Measurements from ENCODE around the gene SMIM14. TPM values are rescaled to one million over a fixed set of nuclear protein-coding genes. Genes with fewer than 3 reads are reported as not detected.

Gene SMIM14
- total RNA-seq, 1 experiment from 2014 or later, result 32.3 TPM

DNA sequence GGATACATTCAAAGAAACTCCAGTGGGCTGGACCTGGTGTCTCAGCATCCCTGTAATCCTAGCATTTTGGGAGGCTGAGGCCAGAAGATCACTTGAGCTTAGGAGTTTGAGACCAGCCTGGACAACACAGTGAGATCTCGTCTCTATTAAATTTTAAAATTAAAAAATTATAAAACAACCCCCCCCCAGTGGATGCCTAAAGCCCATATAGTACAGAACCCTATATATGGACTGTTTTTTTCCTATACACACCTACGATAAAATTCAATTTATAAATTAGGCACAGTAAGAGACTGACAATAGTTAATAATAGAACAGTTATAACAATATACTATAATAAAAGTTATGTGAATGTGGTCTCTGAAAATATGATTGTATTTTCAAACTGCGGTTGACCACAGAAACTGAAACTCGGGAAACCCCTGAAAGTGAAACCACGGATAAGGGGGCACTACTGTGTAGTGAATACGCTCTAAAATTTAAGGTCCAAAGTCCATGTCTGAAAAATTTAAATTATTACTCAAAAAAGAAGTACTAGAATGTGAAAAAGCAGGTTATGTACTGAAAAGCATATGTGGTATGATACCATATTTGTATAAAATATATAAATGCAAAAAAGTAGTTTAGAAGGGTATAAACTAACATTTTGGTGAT lies 2.0 kb downstream of the SMIM14 start (continued):
- TF ChIP-seq GRHL2 (CRISPR knock-in tag; IDR thresholded peaks at IDR 0.05; ENCODE audit: insufficient replicate concordance, severe bottlenecking) (no peak), SMAD3 (CRISPR knock-in tag; IDR thresholded peaks at IDR 0.05; ENCODE audit: borderline replicate concordance) (no peak), MXD4 (CRISPR knock-in tag; IDR thresholded peaks at IDR 0.05; ENCODE audit: borderline replicate concordance) (no peak), ZNF138 (CRISPR knock-in tag; conservative IDR thresholded peaks at IDR 0.05) (no peak)
- TF ChIP-seq, protein P1, sequence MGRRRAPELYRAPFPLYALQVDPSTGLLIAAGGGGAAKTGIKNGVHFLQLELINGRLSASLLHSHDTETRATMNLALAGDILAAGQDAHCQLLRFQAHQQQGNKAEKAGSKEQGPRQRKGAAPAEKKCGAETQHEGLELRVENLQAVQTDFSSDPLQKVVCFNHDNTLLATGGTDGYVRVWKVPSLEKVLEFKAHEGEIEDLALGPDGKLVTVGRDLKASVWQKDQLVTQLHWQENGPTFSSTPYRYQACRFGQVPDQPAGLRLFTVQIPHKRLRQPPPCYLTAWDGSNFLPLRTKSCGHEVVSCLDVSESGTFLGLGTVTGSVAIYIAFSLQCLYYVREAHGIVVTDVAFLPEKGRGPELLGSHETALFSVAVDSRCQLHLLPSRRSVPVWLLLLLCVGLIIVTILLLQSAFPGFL (CRISPR knock-in tag; IDR thresholded peaks at IDR 0.05; ENCODE audit: borderline replicate concordance), result no peak

DNA sequence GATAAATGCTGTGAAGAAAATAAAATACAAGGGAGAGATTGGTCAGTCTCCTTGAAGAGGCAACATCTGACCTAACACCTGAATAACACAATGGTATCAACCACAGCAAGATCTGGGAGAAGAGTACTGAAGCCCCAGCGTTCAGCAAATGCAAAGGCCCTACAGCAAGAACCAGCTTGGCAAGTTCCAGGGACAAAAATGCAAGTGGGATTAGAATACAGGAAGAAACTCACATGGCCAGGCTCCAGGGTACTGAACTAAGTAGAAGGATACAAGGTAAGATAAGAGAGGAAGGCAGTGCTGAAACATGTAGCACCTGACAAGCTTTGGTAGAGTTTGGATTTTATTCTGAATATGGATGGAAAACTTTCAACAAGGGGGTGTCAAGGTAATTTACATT lies 3.6 kb downstream of the SMIM14 start:
- POLR2A ChIA-PET, result interaction anchor here (0.8 to 1.0 kb wide), 2 partner anchors 25 to 63 kb away, joined by 3 read pairs; partner anchors contain the start of gene UBE2K

DNA sequence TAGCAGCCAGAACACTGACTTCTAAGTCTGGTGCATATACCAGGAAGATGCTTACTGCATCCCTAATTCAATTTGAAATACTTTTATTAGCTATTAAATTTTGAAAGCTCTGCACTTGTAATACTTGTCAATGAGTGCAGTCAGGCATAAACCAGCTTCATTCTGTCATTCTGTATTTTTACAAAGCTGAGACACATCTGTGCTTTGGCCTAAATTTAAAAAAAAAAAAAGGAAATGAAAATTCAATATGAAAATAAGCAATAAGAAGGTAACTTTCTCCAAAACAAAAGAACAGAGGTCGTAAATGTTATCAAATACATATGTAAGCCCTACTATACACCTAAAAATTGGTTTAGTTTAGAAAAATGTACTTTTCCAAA lies 7.0 kb downstream of the SMIM14 start:
- no peak overlapping the region for H3K4me3 Mint-ChIP-seq
- no peaks in the 10 kb centered on the region for H3K27me3 Mint-ChIP-seq (ENCODE audit: low read depth)
- DNase-seq (ENCODE audit: low spot score), result no peak
- no peak for TF ChIP-seq GTF2I (CRISPR knock-in tag; conservative IDR thresholded peaks at IDR 0.05)
- no peak for TF ChIP-seq MLX (CRISPR knock-in tag; IDR thresholded peaks at IDR 0.05)
- TF ChIP-seq ZNF512 (CRISPR knock-in tag; IDR thresholded peaks at IDR 0.05; ENCODE audit: borderline replicate concordance), result no peak
- no peak for TF ChIP-seq SOX15 (CRISPR knock-in tag; IDR thresholded peaks at IDR 0.05)
- no peak for TF ChIP-seq NFE2L1 (CRISPR knock-in tag; IDR thresholded peaks at IDR 0.05)
- no peak for TF ChIP-seq SP1 (CRISPR knock-in tag; conservative IDR thresholded peaks at IDR 0.05)
- no peak for TF ChIP-seq FOXK1 (CRISPR knock-in tag; IDR thresholded peaks at IDR 0.05)
- no peak for TF ChIP-seq CDX4 (CRISPR knock-in tag; IDR thresholded peaks at IDR 0.05; ENCODE audit: borderline replicate concordance)
- TF ChIP-seq ZNF671 (CRISPR knock-in tag; IDR thresholded peaks at IDR 0.05), result no peak
- TF ChIP-seq SMAD4 (CRISPR knock-in tag; IDR thresholded peaks at IDR 0.05), result no peak
- CTCF ChIA-PET, result no interaction called here
- H3K27ac Mint-ChIP-seq, result no peak overlapping the region
- H3K9me3 Mint-ChIP-seq, result no peaks in the 10 kb centered on the region
- no peaks in the 10 kb centered on the region; the same call in 1 of the 2 replicates for H3K36me3 Mint-ChIP-seq
- H3K4me1 Mint-ChIP-seq, result peaks cover 52% of the 10 kb centered on the region
- no peak for ATAC-seq
- POLR2A ChIA-PET, result interaction anchor here (0.7 kb wide), 1 partner anchor 446 kb away, joined by 3 read pairs; no protein-coding TSS in a partner anchor

More for the DNA sequence above, 3.6 kb downstream of the SMIM14 start:
- H3K9me3 Mint-ChIP-seq, result no peaks in the 10 kb centered on the region
- CTCF ChIA-PET, result no interaction called here
- peak overlapping the region; percentile 50 for H3K4me3 Mint-ChIP-seq
- no peaks in the 10 kb centered on the region; the same call in 1 of the 2 replicates for H3K36me3 Mint-ChIP-seq
- H3K27me3 Mint-ChIP-seq (ENCODE audit: low read depth), result no peaks in the 10 kb centered on the region
- TF ChIP-seq ETV6 (CRISPR knock-in tag; IDR thresholded peaks at IDR 0.05), result peak; percentile 68; the same call in 1 of the 2 replicates
- TF ChIP-seq ZNF121 (CRISPR knock-in tag; IDR thresholded peaks at IDR 0.05), result 0 out of 2 replicates have a peak, but pooled peaks have one; percentile 41
- TF ChIP-seq USF2 (CRISPR knock-in tag; IDR thresholded peaks at IDR 0.05), result peak; percentile 24; the same call in 1 of the 2 replicates
- no peak for TF ChIP-seq STAT6 (CRISPR knock-in tag; conservative IDR thresholded peaks at IDR 0.05; ENCODE audit: low read depth)
- peak; percentile 40 for DNase-seq (ENCODE audit: low spot score)
- H3K4me1 Mint-ChIP-seq, result peaks cover 58% of the 10 kb centered on the region
- peak overlapping the region; percentile 87 for H3K27ac Mint-ChIP-seq
- ATAC-seq, result peak; percentile 40

All from WTC11 (cell line).